K562 (cell line): ENCODE data around the gene SMARCB1. TPM values are rescaled to one million over a fixed set of nuclear protein-coding genes. Genes with fewer than 3 reads are reported as not detected.
A peak's percentile ranks its signal among the peaks of the same experiment; 100 is the strongest.

Experiments used
- ATAC-seq: fragments of 200-7000 bp; cut with Tn5 transposase; 3 replicates; pipeline ENCODE4 v1.9.1; 2020; ENCODE audit warnings: moderate library complexity
- Bru-seq: library from RNA; stranded (reverse); fragments of 400-500 nt; gene quantifications from one replicate; lab custom pipeline; 2021; lab: Mats Ljungman, UMichigan
- BruChase-seq, 2 experiments: library from RNA; stranded (reverse); fragments of 400-500 nt; gene quantifications; one replicate each; lab custom pipeline; 2021; lab: Mats Ljungman, UMichigan
- BruUV-seq: library from RNA; stranded (reverse); fragments of 400-500 nt; replicated peaks from 2 replicates; lab custom pipeline; 2021; lab: Mats Ljungman, UMichigan
- CTCF ChIA-PET: fragments of 300-600 bp; formaldehyde crosslinking; extraction: SDS; loops from one replicate; lab custom pipeline; 2021; ENCODE audit warnings: low intra/inter-chr PET ratio; lab: Yijun Ruan, JAX
- POLR2A ChIA-PET: fragments of 300-600, 350-650 bp; sonication (Branson Sonifier 250); formaldehyde crosslinking; extraction: SDS; loops from one replicate; lab custom pipeline; 2021; ENCODE audit warnings: antibody characterized with exemption, inconsistent platforms; lab: Yijun Ruan, JAX
- DNase-seq, 4 experiments: peaks; one replicate each; pipeline versions ENCODE4 v3.0.0 to v3.0.0-alpha.2; 2011 to 2018; ENCODE audit warnings: low spot score in 3 of 4, mixed read lengths in 3 of 4; ENCODE audit errors: extremely low read depth in 1 of 4
- FAIRE-seq: peaks from 2 replicates; lab custom pipeline; 2011; peaks lifted over from hg19 to GRCh38; lab: Jason Lieb, UNC
- H2AFZ ChIP-seq: 2 replicates; pipeline ENCODE4 v1.6.0; 2011; ENCODE audit warnings: low read depth, low read length, control low read depth, inconsistent platforms
- H3K27ac ChIP-seq: fragments of 200-600 bp; 3 replicates; pipeline ENCODE4 v1.8.0; 2011; ENCODE audit warnings: low read depth, mild to moderate bottlenecking, control low read depth, inconsistent platforms, low read length, moderate library complexity, mixed read lengths; ENCODE audit errors: extremely low read depth
- H3K27me3 ChIP-seq, 2 experiments: fragments of 300-600 bp in 1 of 2; 2 replicates in 1 of 2; 3 replicates in 1 of 2; pipeline versions ENCODE4 v1.6.0 to v1.8.0; 2011; ENCODE audit warnings: inconsistent platforms in 2 of 2, low read length in 2 of 2, mild to moderate bottlenecking in 1 of 2, mixed read lengths in 1 of 2, moderate library complexity in 1 of 2; ENCODE audit not compliant: control insufficient read depth in 2 of 2, insufficient read depth in 2 of 2
- H3K36me3 ChIP-seq: fragments of 300-600 bp; 3 replicates; pipeline ENCODE4 v1.8.0; 2011; ENCODE audit warnings: mild to moderate bottlenecking, low read length, inconsistent platforms; ENCODE audit not compliant: control insufficient read depth, insufficient read depth
- H3K4me1 ChIP-seq, 2 experiments: fragments of 200-600 bp in 1 of 2; replicated peaks in 1 of 2; 2 replicates in 1 of 2; 3 replicates in 1 of 2; pipeline versions ENCODE4 v1.5.1 to v1.8.0; 2011; ENCODE audit warnings: inconsistent platforms in 2 of 2, low read length in 2 of 2, mild to moderate bottlenecking in 1 of 2, mixed read lengths in 1 of 2, moderate library complexity in 1 of 2; ENCODE audit not compliant: control insufficient read depth in 2 of 2, insufficient read depth in 2 of 2
- H3K4me2 ChIP-seq: 2 replicates; pipeline ENCODE4 v1.6.1; 2011; ENCODE audit warnings: low read length, control low read depth, inconsistent platforms, mixed read lengths; ENCODE audit not compliant: insufficient read depth
- H3K4me3 ChIP-seq: fragments of 200-600 bp; sonication (generic), shearing (Covaris generic); 2 replicates; pipeline ENCODE4 v1.5.1; 2016; ENCODE audit warnings: control low read depth, inconsistent platforms
- H3K79me2 ChIP-seq: fragments of 200-600 bp; 3 replicates; pipeline ENCODE4 v1.8.0; 2011; ENCODE audit warnings: low read length, inconsistent platforms; ENCODE audit not compliant: control insufficient read depth, insufficient read depth
- H3K9ac ChIP-seq, 2 experiments: 2 replicates each; pipeline versions ENCODE4 v1.6.0 to v1.6.1; 2011; ENCODE audit warnings: low read depth in 2 of 2, low read length in 2 of 2, control low read depth in 1 of 2, inconsistent platforms in 1 of 2, mild to moderate bottlenecking in 1 of 2, mixed read lengths in 1 of 2; ENCODE audit not compliant: insufficient read depth in 1 of 2
- H3K9me1 ChIP-seq: one replicate; pipeline ENCODE4 v1.6.0; 2011; ENCODE audit warnings: inconsistent platforms, mild to moderate bottlenecking, low read length, moderate library complexity; ENCODE audit not compliant: control insufficient read depth, insufficient read depth
- H3K9me3 ChIP-seq: replicated peaks from 2 replicates; pipeline ENCODE4 v1.5.1; 2011; ENCODE audit warnings: low read depth, low read length, inconsistent platforms; ENCODE audit not compliant: control insufficient read depth, insufficient read depth
- H4K20me1 ChIP-seq: replicated peaks from 2 replicates; pipeline ENCODE4 v1.6.1; 2011; ENCODE audit warnings: low read length, inconsistent platforms, mixed read lengths; ENCODE audit not compliant: control insufficient read depth, insufficient read depth
- CBX8 ChIP-seq: fragments of 200-600 bp; sonication (generic); IDR thresholded peaks from 2 replicates; pipeline ENCODE4 v1.6.1; 2012; ENCODE audit warnings: borderline replicate concordance, mixed run types, low read depth, mild to moderate bottlenecking, moderate library complexity, mixed read lengths, low read length, control low read depth, inconsistent platforms; ENCODE audit not compliant: poor library complexity, severe bottlenecking; ENCODE audit errors: extremely low read depth
- CXXC5 ChIP-seq: fragments of 250-450 bp; sonication (Bioruptor Pico); IDR thresholded peaks from 2 replicates; pipeline ENCODE4 v1.8.0; 2022; ENCODE audit warnings: inconsistent platforms, mild to moderate bottlenecking, moderate library complexity
- DIDO1 ChIP-seq: fragments of 450-650 bp; IDR thresholded peaks from 2 replicates; pipeline ENCODE4 v1.6.1; 2016; ENCODE audit warnings: low read depth, missing biosample characterization, missing genetic modification characterization
- NR4A1 ChIP-seq, 2 experiments: fragments of 250-450 bp in 1 of 2; fragments of 450-650 bp in 1 of 2; sonication (Bioruptor Pico) in 1 of 2; IDR thresholded peaks; 2 replicates each; pipeline versions ENCODE4 v1.4.0 to v1.6.1; 2016 to 2020; ENCODE audit warnings: mild to moderate bottlenecking in 2 of 2, missing compliant biosample characterization in 1 of 2, missing genetic modification characterization in 1 of 2, moderate library complexity in 1 of 2
- PML ChIP-seq: IDR thresholded peaks from 2 replicates; pipeline ENCODE4 v1.6.1; 2012; ENCODE audit warnings: low read length, inconsistent platforms
- THAP12 ChIP-seq: fragments of 250-450 bp; sonication (Bioruptor Pico); IDR thresholded peaks from 2 replicates; pipeline ENCODE4 v1.9.0; 2021; ENCODE audit warnings: mild to moderate bottlenecking, inconsistent platforms
- ZNF23 ChIP-seq: fragments of 250-450 bp; sonication (Bioruptor Pico); IDR thresholded peaks from 2 replicates; pipeline ENCODE4 v1.4.0; 2020; ENCODE audit warnings: mild to moderate bottlenecking
- ZNF253 ChIP-seq: fragments of 250-450 bp; sonication (Bioruptor Pico); conservative IDR thresholded peaks from 2 replicates; pipeline ENCODE4 v1.6.1; 2021; ENCODE audit warnings: mild to moderate bottlenecking
- ZNF431 ChIP-seq: sonication (generic); formaldehyde crosslinking; IDR thresholded peaks from 2 replicates; pipeline ENCODE4 v1.8.0; 2022; ENCODE audit warnings: mild to moderate bottlenecking, missing genetic modification reagents
- ZNF644 ChIP-seq: fragments of 200-800 bp; sonication (Bioruptor generic); IDR thresholded peaks from 2 replicates; pipeline ENCODE4 v1.6.1; 2016; ENCODE audit warnings: low read depth, missing genetic modification characterization, missing compliant biosample characterization
- WGBS: fragments of 100-300 bp; shearing (Covaris generic); methylation state at CpG from one replicate; pipeline ENCODE4 v1.1.6; 2016; ENCODE audit warnings: low coverage, mixed read lengths; ENCODE audit not compliant: insufficient coverage; ENCODE audit errors: missing lambda C conversion rate; 5-methylcytosine and 5-hydroxymethylcytosine counted together
- in situ Hi-C: fragments of 300-500 bp; cut with MboI; formaldehyde crosslinking; loops from 4 replicates; pipeline ENCODE4 v1.15.0; 2018; ENCODE audit warnings: inconsistent platforms, mixed read lengths
- intact Hi-C: fragments of 100-400 bp; cut with micrococcal nuclease; formaldehyde crosslinking; loops from 2 replicates; pipeline ENCODE4 v1.14.2; 2022
- long read RNA-seq, 3 experiments: library from polyadenylated mRNA in 2 of 3; library from RNA in 1 of 3; unstranded in 2 of 3; stranded (forward) in 1 of 3; transcript quantifications; one replicate each; pipeline ENCODE4 v2.0.0, GENCODE V29; 2019 to 2022
- polyA minus RNA-seq, 3 experiments: library from RNA; depleted of rRNA, polyadenylated mRNA; stranded (reverse); fragments of >200 nt; gene quantifications; 2 replicates each; pipeline ENCODE4 v1.2.3, GENCODE V29; 2011
- polyA plus RNA-seq, 8 experiments: library from polyadenylated mRNA; depleted of rRNA in 4 of 8; stranded (reverse) in 5 of 8; unstranded in 3 of 8; fragments of >200 nt; fragmentation: Nextera tagmentation in 2 of 8; fragmentation: Illumina TruSeq in 1 of 8; extraction: Ambion mirVana in 2 of 8; extraction: Trizol in 1 of 8; gene quantifications; 2 replicates each; pipeline versions ENCODE4 v1.2.1 to v1.2.3, GENCODE V29; 2011 to 2014; ENCODE audit warnings: inconsistent platforms in 1 of 8, missing spikeins in 1 of 8
- total RNA-seq, 7 experiments: library from RNA; depleted of rRNA in 6 of 7; stranded (reverse); fragments of >200 nt in 6 of 7; fragmentation: Illumina TruSeq in 2 of 7; extraction: Trizol in 2 of 7; gene quantifications; 2 replicates each; pipeline versions ENCODE4 v1.2.1 to v1.2.3, GENCODE V29; 2011 to 2021; ENCODE audit warnings: low replicate concordance in 1 of 7

SMARCB1 gene
- 71.0 and 129 TPM in 2 replicates for total RNA-seq (2011; cell fraction: chromatin; rRNA removed; ENCODE audit: low replicate concordance)
- 56.2 and 66.2 TPM in 2 replicates for total RNA-seq (2011; cell fraction: nucleolus; rRNA removed)
- total RNA-seq (2011; cell fraction: nucleoplasm; rRNA removed), result 71.9 and 105 TPM in 2 replicates
- total RNA-seq (2014; rRNA removed), result 65.4 and 74.0 TPM in 2 replicates
- total RNA-seq (2014; rRNA removed; fragmentation: Illumina TruSeq; extraction: Trizol), result 39.5 and 44.5 TPM in 2 replicates
- 50.9 and 53.7 TPM in 2 replicates for total RNA-seq (2015; rRNA removed; fragmentation: Illumina TruSeq; extraction: Trizol)
- 79.1 and 79.2 TPM in 2 replicates for total RNA-seq (2021)
- polyA plus RNA-seq (2011; rRNA removed), result 113 and 117 TPM in 2 replicates
- 80.8 and 94.7 TPM in 2 replicates for polyA plus RNA-seq (2011; cell fraction: cytosol; rRNA removed)
- polyA plus RNA-seq (2011; cell fraction: nucleus; rRNA removed), result 45.0 and 47.4 TPM in 2 replicates
- polyA plus RNA-seq (2012), result 70.1 and 101 TPM in 2 replicates
- 111 TPM in 2 replicates for polyA plus RNA-seq (2014; fragmentation: Illumina TruSeq; extraction: Trizol)
- 1 to 10 TPM; 1.2 to 3.0 TPM for polyA plus RNA-seq (2014; fragmentation: Nextera tagmentation; extraction: Ambion mirVana)
- 75.3 and 90.2 TPM in 2 replicates for polyA plus RNA-seq (2014; rRNA removed)
- 56.2 and 67.4 TPM in 2 replicates for polyA minus RNA-seq (2011; rRNA and poly(A)+ RNA removed)
- 25.2 and 35.8 TPM in 2 replicates for polyA minus RNA-seq (2011; cell fraction: cytosol; rRNA and poly(A)+ RNA removed)
- 20.3 and 27.0 TPM in 2 replicates for polyA minus RNA-seq (2011; cell fraction: nucleus; rRNA and poly(A)+ RNA removed)
- Bru-seq, nascent RNA, result percentile 61 among the genes with signal in this experiment
- BruChase-seq, experiment 1, labeled RNA remaining after a 2-hour chase, result percentile 63 among the genes with signal in this experiment
- BruChase-seq, experiment 2, labeled RNA remaining after a 6-hour chase, result percentile 62 among the genes with signal in this experiment
- long read RNA-seq, experiment 1, full-length matches to known transcripts, result 452 of 490 reads
- long read RNA-seq, experiment 1, partial matches to known transcripts, result 22 of 490 reads
- long read RNA-seq, experiment 1, other reads (novel, unspliced or antisense), result 16 of 490 reads
- long read RNA-seq, experiment 2, full-length matches to known transcripts, result 78 of 107 reads
- long read RNA-seq, experiment 2, partial matches to known transcripts, result 18 of 107 reads
- long read RNA-seq, experiment 2, other reads (novel, unspliced or antisense), result 11 of 107 reads
- long read RNA-seq, experiment 3, full-length matches to known transcripts, result 80 of 86 reads
- long read RNA-seq, experiment 3, partial matches to known transcripts, result 3 of 86 reads
- long read RNA-seq, experiment 3, other reads (novel, unspliced or antisense), result 3 of 86 reads

- ChIA-PET POLR2A (interaction anchor here (1.6 to 1.7 kb wide), 2 partner anchors 12 to 19 kb away, joined by 3 to 6 read pairs; no protein-coding TSS in a partner anchor), CTCF (no interaction called here)
- in situ Hi-C loops (no loop called here), intact Hi-C loops (no loop called here)
- no TSS peak for BruUV-seq
- peak within 1 kb of the TSS; percentile 96 for H2AFZ ChIP-seq
- peaks cover 15 to 16% of the 10 kb centered on the region in 2 experiments; a peak in 4 of 5 replicates for H3K4me1 ChIP-seq
- DNase-seq (peak; percentile 90 to 95 (median 94)), ATAC-seq (peak; percentile 84), FAIRE-seq (peak; percentile 76)
- under 1% methylated on average over 32 of the region's 97 CpGs for WGBS
- peaks cover 44% of the 10 kb centered on the region for H3K79me2 ChIP-seq
- peaks cover 10% of the 10 kb centered on the region for H4K20me1 ChIP-seq
- H3K9me1 ChIP-seq, result no peaks in the 10 kb centered on the region
- H3K9me3 ChIP-seq, result no peaks in the 10 kb centered on the region
- H3K27me3 ChIP-seq, result no peaks in the 10 kb centered on the region
- H3K4me2 ChIP-seq, result peak within 1 kb of the TSS; percentile 96
- peak within 1 kb of the TSS; percentile 88 for H3K4me3 ChIP-seq
- peak within 1 kb of the TSS; percentile 92 to 96 for H3K9ac ChIP-seq
- peaks cover 24% of the 10 kb centered on the region for H3K36me3 ChIP-seq
- peak within 1 kb of the TSS; percentile 99 for H3K27ac ChIP-seq
- TF ChIP-seq CXXC5 (CRISPR knock-in tag) (peak; percentile 64), THAP12 (no peak), CBX8 (no peak), ZNF253 (no peak), DIDO1 (no peak), ZNF23 (CRISPR knock-in tag) (no peak), PML (0 out of 2 replicates have a peak, but pooled peaks have one; percentile 37), NR4A1 (CRISPR knock-in tag; IDR thresholded peaks at IDR 0.05) (no peak), NR4A1 (tag; IDR thresholded peaks at IDR 0.05) (peak; percentile 50; the same call in 1 of the 2 replicates), ZNF431 (no peak), ZNF644 (tag) (peak; percentile 86)
Measured at GRCh38 chr22:23786752-23787599, at the start of gene SMARCB1. TSS of gene SMARCB1 (plus strand) at chr22:23786966. CDS start at chr22:23787170, 204 bp downstream.
